Hematopoietic multipotent progenitor cell treated with erythropoietin and hydrocortisone succinate and interleukin-3 and kit ligand, for 17 days (in vitro differentiated cells): ENCODE results near the gene MINDY4.

ENCODE experiments used
- DNase-seq: peaks from one replicate; pipeline ENCODE4 v3.0.0-alpha.2; 2015; ENCODE audit warnings: low spot score

The MINDY4 gene

GRCh38 chr7:30879139-30880124 is 108.2 kb downstream of the MINDY4 start:
- DNase-seq: no peak

GRCh38 chr7:30880125-30880720 is 109.0 kb downstream of the MINDY4 start:
- no peak for DNase-seq

GRCh38 chr7:30880941-30881340 is 109.7 kb downstream of the MINDY4 start:
- DNase-seq: no peak

- DNase-seq: no peak
Observed at GRCh38 chr7:30881448-30881847, 110.2 kb downstream of the MINDY4 start.

GRCh38 chr7:30884881-30885280 is 113.7 kb downstream of the MINDY4 start:
- DNase-seq: no peak

DNA sequence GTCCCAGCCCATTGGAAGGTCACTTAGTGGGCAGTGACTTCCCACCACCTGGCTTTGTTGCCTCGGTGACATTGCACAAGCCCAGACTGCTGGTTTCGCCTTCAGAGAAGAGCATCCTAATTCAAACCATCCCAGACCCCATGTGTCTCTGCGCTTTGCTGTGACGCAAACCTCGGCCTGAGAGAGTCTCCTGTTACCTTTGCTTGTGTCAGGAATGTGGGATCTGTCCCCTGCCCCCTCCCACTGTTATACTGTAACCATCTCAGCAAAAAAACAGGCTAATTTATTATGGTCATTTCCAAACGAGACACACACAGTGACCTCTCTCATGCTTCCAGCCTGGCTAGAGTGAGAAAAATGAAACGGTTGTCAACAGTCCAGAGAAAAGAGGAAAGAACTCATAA is 115.4 kb downstream of the MINDY4 start:
- no peak for DNase-seq

DNA sequence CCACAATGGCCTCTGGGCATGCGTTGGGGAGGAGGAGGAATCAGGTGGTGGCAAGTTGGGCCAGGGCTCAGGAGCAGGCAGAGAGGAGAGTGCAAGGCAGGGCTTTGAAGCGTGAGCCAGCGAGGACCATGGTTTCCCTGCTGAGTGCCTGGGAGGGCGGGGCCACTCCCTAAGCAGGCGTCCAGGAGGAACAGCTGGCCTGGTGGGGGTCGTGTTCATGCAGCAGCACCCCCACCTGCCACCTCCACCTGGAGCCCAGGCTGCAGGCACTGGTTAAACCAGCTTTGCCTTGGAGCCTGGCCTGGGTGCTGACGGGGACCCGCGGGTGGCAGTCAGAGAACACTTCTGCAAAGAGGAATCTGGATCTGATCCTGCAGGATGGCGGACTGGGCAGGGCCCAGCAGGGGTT is 116.3 kb downstream of the MINDY4 start:
- no peak for DNase-seq

- DNase-seq: no peak
Observed at GRCh38 chr7:30888747-30889146, 117.5 kb downstream of the MINDY4 start.

DNA sequence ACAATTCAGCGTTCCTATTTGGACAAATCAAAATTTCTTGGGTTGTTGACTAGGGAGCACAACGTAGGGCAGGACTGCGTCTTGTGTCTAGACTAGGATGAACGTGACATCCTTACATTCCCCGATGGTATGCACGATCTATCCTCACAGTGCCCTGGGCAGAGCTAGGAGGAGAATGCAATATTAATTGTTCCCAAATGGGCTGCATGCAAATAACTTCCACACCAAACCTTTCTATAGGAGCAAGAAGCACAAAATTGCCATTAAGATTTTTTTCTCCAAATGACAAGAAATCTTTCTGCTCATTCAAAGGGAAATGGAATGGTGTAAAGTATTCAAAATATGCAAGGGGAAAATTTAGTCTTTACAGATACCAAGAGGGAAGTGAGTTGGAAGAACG is 119.0 kb downstream of the MINDY4 start:
- no peak for DNase-seq

GRCh38 chr7:30893357-30893756 is 122.1 kb downstream of the MINDY4 start:
- DNase-seq: no peak

GRCh38 chr7:30894009-30894408 is 122.8 kb downstream of the MINDY4 start:
- DNase-seq: no peak

DNA sequence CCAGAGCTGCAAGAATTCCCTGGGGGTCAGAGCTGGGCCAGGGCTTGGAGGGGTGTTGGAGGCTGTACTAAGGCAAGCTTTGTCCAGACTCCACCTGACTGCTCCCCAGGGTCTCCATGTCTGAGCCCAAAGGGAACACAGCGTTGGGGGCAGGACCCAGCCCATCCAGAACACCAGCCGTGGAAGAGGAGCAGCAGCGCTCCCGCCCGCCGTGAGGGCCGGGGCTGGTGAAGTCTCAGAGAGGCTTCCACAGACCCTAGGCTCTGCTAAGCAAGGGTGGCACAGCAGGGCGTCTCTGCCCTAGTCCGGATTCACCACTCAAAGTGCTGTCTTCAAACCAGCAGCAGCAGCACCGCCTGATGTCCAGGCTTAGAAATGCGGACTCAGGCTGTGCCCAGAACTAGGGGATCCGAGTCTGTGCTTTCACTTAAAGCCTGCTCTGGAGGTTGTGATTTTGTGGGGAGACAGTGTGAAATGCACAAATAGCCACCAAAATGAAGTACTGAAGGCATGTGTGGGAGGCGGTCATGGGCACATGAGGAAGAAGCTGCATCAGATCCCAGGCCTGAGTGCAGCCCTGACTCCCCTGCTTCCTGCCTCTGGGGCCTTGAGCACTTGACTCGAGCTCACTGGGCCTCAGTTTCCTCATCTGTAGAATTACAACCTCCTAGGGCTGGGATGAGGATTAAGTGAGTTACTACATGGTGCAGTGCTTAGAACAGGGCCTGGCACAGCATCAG is 123.8 kb downstream of the MINDY4 start:
- DNase-seq: no peak

- no peak for DNase-seq
Observed at GRCh38 chr7:30896036-30896435, 124.8 kb downstream of the MINDY4 start.

DNA sequence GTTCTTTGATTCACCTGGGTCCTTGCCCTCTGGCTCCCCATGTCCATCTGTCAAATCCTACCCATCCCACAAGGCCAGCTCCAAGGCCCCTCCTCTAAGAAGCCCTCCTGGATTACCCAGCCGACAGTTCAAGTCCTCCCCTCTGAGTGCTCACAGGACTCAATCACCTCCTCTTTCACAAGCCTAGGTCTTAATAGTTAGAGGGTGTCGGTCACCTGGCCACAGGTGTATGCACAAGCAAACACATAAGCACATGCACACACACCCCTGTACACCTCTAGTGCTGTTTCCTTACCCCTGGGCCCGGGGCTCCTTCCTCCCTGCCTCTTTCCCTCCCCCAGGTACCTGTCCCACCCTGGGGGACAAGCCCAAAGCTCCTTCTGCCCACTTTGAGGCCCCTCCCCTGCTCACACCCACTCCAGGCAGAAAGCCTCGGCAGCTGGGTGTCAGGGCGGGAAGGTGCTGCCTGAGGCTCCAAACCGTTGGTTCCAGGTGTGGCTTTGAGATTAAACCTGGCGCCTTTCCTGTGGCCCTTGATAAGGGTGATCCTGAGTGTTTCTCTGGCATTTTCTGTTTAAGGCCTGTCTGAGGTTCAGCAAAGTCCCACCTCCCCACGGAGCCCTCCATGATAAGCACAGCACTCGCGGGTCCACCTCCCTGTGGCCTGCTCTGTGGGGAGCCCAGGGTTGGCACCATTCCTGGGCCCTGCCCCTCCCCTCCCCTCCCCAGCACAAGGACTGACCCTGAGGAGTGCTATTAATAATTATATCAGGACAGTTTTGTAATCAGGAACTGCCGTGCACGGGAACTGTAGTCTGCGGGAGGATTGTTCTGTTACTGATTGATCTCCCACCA is 125.8 kb downstream of the MINDY4 start:
- DNase-seq: peak; percentile 82

- DNase-seq: no peak
Observed at GRCh38 chr7:30897770-30898169, 126.6 kb downstream of the MINDY4 start.

- no peak for DNase-seq
Observed at GRCh38 chr7:30898411-30898810, 127.2 kb downstream of the MINDY4 start.

- DNase-seq: no peak
Observed at GRCh38 chr7:30899066-30899465, 127.8 kb downstream of the MINDY4 start.

- DNase-seq: no peak
Observed at GRCh38 chr7:30899630-30900029, 128.4 kb downstream of the MINDY4 start.

DNA sequence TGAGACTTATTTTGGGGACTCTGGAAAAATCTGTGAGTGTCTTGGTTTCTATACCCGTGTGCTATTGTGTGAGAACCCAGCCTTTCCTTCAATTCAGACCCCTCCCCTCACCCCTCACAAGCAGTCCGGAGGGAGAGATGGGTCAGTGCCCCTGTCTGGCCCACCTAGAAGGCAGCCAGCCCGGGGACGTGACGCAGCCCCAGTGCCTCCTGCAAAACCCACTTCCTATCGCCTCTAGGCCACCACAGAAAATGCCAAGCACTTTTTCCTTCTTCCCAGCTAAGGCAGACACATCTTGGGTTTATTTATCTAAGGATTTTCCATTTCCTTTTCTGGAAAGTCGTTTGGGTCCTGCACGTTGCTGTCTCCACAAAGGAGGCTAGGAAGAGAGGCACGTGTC is 128.8 kb downstream of the MINDY4 start:
- DNase-seq: no peak

- no peak for DNase-seq
Observed at GRCh38 chr7:30900803-30901362, 129.7 kb downstream of the MINDY4 start.

DNA sequence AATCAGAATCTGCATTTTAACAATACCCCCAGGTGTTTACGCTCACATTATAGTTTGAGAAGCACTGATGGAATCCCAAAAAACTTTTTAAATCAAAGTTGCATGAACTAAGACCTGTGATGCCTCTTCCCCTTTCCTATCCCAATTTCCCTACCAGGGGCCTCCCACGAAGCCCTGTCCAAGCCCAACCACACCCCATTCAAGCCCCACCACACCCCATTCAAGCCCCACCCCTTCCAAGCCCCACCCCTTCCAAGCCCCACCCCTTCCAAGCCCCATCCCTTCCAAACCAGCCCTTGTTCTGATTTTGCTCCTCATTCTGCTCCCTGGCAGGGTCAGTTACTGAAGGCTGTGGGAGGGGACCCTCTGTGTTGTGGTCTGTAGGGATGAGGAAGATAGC is 130.6 kb downstream of the MINDY4 start:
- DNase-seq: peak; percentile 12
